Osteocyte (in vitro differentiated cells): ENCODE measurements around the gene ATP8B2. TPM values are rescaled to one million over a fixed set of nuclear protein-coding genes. Genes with fewer than 3 reads are reported as not detected.

Experiments used
- DNase-seq: peaks from one replicate; pipeline ENCODE4 v3.0.0; 2021; ENCODE audit warnings: mixed read lengths; ENCODE audit not compliant: unreplicated experiment; ENCODE audit errors: extremely low spot score
- H3K27ac Mint-ChIP-seq: one replicate; pipeline ENCODE4 v1.8.0; 2021; ENCODE audit warnings: mild to moderate bottlenecking, mixed read lengths; ENCODE audit not compliant: unreplicated experiment
- H3K27me3 Mint-ChIP-seq: one replicate; pipeline ENCODE4 v1.8.0; 2021; ENCODE audit warnings: mixed read lengths; ENCODE audit not compliant: unreplicated experiment
- H3K36me3 Mint-ChIP-seq: one replicate; pipeline ENCODE4 v1.8.0; 2021; ENCODE audit warnings: mixed read lengths; ENCODE audit not compliant: unreplicated experiment
- H3K4me1 Mint-ChIP-seq: one replicate; pipeline ENCODE4 v1.8.0; 2021; ENCODE audit warnings: mixed read lengths; ENCODE audit not compliant: unreplicated experiment
- H3K4me3 Mint-ChIP-seq: one replicate; pipeline ENCODE4 v1.8.0; 2021; ENCODE audit warnings: mild to moderate bottlenecking, moderate library complexity, mixed read lengths; ENCODE audit not compliant: unreplicated experiment
- H3K9me3 Mint-ChIP-seq: one replicate; pipeline ENCODE4 v1.8.0; 2021; ENCODE audit warnings: mixed read lengths; ENCODE audit not compliant: unreplicated experiment
- total RNA-seq: library from RNA; stranded (reverse); gene quantifications from 2 replicates; pipeline ENCODE4 v1.2.1, GENCODE V29; 2021
- TF ChIP-seq, protein P1 (sequence below): fragments of 200-600 bp; sonication (generic); IDR thresholded peaks from 2 replicates; pipeline ENCODE4 v1.5.0; 2021; ENCODE audit warnings: antibody characterized with exemption, mild to moderate bottlenecking, moderate library complexity

The ATP8B2 gene
- total RNA-seq, 1 donor from 2014 or later, result 94.4 TPM

DNA sequence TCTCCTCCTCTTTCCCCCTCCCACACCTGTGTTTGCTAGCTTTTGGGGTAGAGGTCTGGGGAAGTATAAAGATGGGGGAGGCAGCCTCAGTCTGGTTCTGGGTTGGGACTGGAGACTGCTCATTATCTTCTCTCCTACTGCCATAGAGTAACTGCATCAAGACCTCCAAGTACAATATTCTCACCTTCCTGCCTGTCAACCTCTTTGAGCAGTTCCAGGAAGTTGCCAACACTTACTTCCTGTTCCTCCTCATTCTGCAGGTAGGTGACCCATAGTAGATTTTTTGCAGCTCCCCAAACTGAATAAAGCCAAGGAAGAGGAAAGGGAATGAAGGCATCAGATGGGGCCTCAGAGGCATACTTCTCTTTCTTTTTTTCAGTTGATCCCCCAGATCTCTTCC is 5.3 kb downstream of the ATP8B2 start:
- no peak for DNase-seq
- Mint-ChIP-seq H3K9me3 (no peaks in the 10 kb centered on the region), H3K4me1 (peaks cover 56% of the 10 kb centered on the region), H3K27ac (peak overlapping the region; percentile 18), H3K4me3 (no peak overlapping the region), H3K27me3 (no peaks in the 10 kb centered on the region), H3K36me3 (peaks cover 31% of the 10 kb centered on the region)
- TF ChIP-seq, protein P1, sequence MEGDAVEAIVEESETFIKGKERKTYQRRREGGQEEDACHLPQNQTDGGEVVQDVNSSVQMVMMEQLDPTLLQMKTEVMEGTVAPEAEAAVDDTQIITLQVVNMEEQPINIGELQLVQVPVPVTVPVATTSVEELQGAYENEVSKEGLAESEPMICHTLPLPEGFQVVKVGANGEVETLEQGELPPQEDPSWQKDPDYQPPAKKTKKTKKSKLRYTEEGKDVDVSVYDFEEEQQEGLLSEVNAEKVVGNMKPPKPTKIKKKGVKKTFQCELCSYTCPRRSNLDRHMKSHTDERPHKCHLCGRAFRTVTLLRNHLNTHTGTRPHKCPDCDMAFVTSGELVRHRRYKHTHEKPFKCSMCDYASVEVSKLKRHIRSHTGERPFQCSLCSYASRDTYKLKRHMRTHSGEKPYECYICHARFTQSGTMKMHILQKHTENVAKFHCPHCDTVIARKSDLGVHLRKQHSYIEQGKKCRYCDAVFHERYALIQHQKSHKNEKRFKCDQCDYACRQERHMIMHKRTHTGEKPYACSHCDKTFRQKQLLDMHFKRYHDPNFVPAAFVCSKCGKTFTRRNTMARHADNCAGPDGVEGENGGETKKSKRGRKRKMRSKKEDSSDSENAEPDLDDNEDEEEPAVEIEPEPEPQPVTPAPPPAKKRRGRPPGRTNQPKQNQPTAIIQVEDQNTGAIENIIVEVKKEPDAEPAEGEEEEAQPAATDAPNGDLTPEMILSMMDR, result no peak

DNA sequence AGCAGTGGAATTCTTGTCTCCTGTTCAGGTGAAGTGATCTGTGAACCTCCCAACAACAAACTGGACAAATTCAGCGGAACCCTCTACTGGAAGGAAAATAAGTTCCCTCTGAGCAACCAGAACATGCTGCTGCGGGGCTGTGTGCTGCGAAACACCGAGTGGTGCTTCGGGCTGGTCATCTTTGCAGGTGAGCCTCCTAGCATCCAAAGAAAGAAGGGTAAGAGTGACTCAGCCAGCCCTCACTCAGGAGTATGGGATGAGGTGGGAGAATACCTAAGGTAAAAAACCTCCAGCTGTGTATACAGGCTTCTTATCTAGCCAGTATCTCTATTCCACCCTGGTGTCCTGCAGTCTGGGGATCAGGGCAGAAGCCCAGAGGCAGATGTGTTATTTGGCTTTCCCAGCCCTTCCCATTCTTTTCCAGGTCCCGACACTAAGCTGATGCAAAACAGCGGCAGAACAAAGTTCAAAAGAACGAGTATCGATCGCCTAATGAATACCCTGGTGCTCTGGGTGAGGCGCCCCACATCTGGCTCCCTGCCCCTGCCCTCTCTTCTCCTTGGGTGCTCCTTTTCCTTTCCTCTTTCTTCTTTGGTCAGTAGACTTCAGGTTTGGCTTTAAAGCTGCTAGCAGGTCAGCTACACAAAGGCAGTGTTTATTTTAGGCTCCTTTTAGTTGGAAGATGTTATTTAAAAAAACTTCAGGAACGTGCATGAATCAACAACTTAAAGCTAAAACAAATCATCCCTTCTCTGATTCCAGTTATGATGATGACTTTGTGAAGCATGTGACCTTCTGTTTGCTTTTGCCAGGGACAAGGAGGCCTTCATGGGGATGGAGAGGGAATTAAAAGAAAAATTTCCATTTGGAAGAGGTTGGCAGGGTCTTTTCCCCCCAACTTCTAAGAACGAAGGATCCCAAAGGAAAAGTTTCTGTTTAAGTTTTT is 9.0 kb downstream of the ATP8B2 start:
- DNase-seq, result no peak
- peak overlapping the region; percentile 96 for H3K27ac Mint-ChIP-seq
- H3K27me3 Mint-ChIP-seq, result no peaks in the 10 kb centered on the region
- no peak overlapping the region for H3K4me3 Mint-ChIP-seq
- H3K4me1 Mint-ChIP-seq, result peaks cover 30% of the 10 kb centered on the region
- peaks cover 51% of the 10 kb centered on the region for H3K36me3 Mint-ChIP-seq
- H3K9me3 Mint-ChIP-seq, result no peaks in the 10 kb centered on the region
- TF ChIP-seq, protein P1, result no peak

DNA sequence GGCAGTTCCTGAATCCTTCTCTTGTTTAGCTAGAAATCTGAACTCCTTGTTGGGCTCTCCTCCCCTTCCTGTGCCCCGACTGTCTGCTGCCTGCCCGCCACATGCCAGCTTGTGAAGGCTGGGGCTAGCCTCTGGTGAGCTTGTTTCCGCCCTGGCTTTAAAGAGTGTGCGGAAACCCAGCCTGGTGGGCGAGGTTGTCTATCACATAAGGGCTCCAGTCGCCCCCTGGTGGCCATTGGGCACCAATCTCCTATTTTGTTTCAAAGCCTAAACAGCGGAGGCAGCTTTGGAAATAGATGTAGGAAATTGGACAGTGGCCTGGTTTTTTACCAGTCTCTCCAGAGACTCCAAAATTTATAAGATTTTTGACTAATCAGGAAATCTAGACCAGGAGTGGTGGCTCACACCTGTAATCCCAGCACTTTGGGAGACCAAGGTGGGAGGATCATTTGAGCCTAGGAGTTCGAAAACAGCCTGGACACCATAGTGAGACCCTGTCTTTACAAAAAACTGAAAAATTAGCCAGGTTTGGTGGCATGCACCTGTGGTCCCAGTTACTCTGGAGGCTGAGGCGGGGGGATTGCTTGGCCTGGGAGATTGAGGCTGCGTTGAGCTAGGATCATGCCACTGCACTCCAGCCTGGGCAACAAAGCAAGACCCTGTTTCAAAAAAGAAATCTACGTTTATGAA is 9.8 kb downstream of the ATP8B2 start:
- H3K27ac Mint-ChIP-seq, result peak overlapping the region; percentile 96
- TF ChIP-seq, protein P1, result peak; percentile 95
- H3K27me3 Mint-ChIP-seq, result no peaks in the 10 kb centered on the region
- H3K36me3 Mint-ChIP-seq, result peaks cover 54% of the 10 kb centered on the region
- peak overlapping the region; percentile 50 for H3K4me3 Mint-ChIP-seq
- no peaks in the 10 kb centered on the region for H3K9me3 Mint-ChIP-seq
- peaks cover 23% of the 10 kb centered on the region for H3K4me1 Mint-ChIP-seq
- DNase-seq, result peak; percentile 95

DNA sequence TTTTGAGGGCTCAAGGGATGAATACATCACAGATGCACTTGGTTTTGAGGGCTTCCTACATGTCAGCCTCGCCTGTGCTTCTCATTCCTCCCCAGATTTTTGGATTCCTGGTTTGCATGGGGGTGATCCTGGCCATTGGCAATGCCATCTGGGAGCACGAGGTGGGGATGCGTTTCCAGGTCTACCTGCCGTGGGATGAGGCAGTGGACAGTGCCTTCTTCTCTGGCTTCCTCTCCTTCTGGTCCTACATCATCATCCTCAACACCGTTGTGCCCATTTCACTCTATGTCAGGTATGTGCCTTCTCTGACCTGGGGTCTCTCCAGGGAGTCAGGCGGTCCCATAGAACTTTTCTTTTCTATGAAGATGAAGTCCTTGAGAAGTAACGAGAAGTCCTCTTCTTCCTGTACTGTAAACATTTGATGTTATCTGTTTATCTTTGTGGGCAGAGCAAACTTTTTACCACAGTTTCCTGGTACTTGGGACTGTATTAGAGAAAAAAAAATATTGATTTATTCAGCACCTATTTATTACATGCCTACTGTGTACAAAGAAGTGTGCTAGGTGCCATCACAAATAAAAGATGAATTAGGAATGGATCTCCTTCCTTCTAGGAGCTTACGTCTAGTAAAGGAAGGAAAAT is 12.0 kb downstream of the ATP8B2 start:
- H3K4me1 Mint-ChIP-seq, result peaks cover 21% of the 10 kb centered on the region
- H3K4me3 Mint-ChIP-seq, result no peak overlapping the region
- TF ChIP-seq, protein P1, result no peak
- no peak for DNase-seq
- H3K9me3 Mint-ChIP-seq, result no peaks in the 10 kb centered on the region
- H3K36me3 Mint-ChIP-seq, result peaks cover 60% of the 10 kb centered on the region
- no peaks in the 10 kb centered on the region for H3K27me3 Mint-ChIP-seq
- no peak overlapping the region for H3K27ac Mint-ChIP-seq
